LNCaP clone FGC (cell line): ENCODE measurements around the gene SOX5.

Experiments
- DNase-seq: peaks from one replicate; pipeline ENCODE4 v3.0.0-alpha.2; 2011; ENCODE audit warnings: low read depth
- H3K4me3 ChIP-seq: 2 replicates; pipeline ENCODE4 v1.5.1; 2011; ENCODE audit warnings: mild to moderate bottlenecking, low read depth, low read length, control low read depth
- TF ChIP-seq, protein P1 (sequence below): IDR thresholded peaks from 2 replicates; pipeline ENCODE4 v1.5.1; 2012; ENCODE audit warnings: mild to moderate bottlenecking; ENCODE audit not compliant: control insufficient read depth, insufficient read depth; ENCODE audit errors: extremely low read depth

The SOX5 gene

DNA sequence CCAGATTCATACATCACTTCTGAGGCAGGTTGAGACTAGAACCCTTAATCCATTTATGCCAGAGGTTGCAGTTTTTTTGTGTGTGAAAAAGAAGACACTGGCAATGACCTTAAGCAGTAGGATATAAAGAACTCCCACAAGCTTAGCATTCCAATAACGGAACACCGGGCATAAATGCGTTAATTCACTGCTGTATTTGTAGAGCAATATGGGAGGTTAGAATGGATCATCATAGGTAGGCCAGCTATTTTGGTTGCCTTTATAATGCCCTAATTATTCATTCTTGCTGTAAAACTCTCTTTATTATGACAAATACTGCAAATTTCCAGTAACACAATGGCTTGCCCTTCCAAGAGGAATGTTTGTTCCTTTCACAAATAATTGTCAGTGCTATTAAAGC, 322.7 kb downstream of the SOX5 start:
- H3K4me3 ChIP-seq, result no peak overlapping the region
- TF ChIP-seq, protein P1, sequence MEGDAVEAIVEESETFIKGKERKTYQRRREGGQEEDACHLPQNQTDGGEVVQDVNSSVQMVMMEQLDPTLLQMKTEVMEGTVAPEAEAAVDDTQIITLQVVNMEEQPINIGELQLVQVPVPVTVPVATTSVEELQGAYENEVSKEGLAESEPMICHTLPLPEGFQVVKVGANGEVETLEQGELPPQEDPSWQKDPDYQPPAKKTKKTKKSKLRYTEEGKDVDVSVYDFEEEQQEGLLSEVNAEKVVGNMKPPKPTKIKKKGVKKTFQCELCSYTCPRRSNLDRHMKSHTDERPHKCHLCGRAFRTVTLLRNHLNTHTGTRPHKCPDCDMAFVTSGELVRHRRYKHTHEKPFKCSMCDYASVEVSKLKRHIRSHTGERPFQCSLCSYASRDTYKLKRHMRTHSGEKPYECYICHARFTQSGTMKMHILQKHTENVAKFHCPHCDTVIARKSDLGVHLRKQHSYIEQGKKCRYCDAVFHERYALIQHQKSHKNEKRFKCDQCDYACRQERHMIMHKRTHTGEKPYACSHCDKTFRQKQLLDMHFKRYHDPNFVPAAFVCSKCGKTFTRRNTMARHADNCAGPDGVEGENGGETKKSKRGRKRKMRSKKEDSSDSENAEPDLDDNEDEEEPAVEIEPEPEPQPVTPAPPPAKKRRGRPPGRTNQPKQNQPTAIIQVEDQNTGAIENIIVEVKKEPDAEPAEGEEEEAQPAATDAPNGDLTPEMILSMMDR, result no peak
- DNase-seq, result no peak

DNA sequence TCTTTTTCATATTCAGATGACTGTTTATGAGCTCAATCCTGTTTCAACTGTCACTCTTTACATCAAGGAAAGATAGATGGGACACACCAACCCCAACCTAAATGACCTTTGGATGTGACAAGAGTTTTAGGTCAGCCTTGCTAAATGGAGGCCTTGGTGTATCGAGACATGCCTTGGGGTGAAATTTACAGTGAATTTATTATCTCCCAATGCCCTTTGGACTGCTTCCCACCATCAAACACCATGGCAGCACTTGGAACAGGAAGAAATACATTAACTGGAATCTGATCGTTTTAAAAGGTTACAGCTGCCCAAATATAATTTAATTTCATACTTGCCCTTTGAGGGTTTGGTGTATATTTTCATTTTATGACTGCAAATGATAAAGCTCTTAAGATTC, 327.6 kb downstream of the SOX5 start:
- no peak for DNase-seq
- no peak overlapping the region for H3K4me3 ChIP-seq
- TF ChIP-seq, protein P1, result no peak

DNA sequence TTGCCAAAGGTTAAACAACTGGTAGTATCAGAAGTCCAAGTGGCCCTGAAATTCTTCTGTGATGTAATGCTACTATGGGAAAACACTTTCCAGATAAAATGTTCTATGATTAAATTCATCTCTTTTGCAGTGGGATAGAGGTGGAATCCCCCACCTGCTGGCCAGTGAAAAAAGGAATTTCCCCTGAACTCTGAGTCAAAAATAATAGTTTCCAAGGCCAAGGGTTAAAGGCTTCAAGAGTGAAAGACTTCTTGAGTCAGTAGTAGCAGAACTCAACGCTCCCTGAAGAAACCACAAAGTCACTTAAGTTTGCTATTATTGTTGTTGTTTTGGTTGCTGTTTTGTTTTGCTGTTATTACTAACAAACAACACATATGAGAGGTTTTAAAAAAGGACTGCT, 330.8 kb downstream of the SOX5 start:
- DNase-seq, result no peak
- no peak overlapping the region for H3K4me3 ChIP-seq
- TF ChIP-seq, protein P1, result no peak

DNA sequence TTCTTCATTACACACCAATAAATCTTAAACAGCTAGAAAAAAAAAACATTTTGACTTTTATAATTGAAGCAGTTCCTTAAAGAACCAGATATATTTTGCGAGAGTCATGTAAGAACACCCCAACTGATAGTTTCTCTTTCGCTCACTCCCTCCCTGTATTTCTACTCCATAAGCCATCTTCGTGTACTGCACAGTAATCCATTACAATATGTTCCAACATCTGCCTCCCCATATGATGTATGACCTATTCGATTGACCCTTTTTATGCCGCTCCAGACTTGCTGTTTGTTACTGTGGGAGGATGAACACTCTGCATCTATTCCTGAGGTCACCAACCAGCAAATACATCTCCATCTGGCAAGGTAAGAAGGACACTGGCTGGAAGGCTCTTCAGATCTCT, 331.7 kb downstream of the SOX5 start:
- DNase-seq, result no peak
- H3K4me3 ChIP-seq, result no peak overlapping the region
- TF ChIP-seq, protein P1, result no peak

DNA sequence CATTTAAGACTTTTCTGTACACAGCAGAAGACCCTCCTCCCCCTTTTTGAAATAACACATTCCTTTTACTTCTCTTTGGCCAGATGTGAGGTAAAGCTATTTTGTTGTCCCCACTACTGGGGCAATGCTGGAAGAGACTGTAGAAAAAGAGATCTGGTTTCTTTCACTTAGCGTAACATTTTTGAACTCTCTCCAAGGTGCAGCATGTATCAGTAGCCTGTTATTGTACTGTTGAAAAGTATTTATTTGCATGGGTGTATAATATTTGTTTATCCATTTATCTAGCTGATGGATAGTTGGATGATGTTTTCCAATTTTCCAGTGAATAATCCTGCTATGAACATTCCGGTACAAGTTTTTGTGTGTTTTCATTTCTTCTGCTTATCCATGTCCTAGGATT, 335.2 kb downstream of the SOX5 start:
- no peak for DNase-seq
- TF ChIP-seq, protein P1, result no peak
- no peak overlapping the region for H3K4me3 ChIP-seq

DNA sequence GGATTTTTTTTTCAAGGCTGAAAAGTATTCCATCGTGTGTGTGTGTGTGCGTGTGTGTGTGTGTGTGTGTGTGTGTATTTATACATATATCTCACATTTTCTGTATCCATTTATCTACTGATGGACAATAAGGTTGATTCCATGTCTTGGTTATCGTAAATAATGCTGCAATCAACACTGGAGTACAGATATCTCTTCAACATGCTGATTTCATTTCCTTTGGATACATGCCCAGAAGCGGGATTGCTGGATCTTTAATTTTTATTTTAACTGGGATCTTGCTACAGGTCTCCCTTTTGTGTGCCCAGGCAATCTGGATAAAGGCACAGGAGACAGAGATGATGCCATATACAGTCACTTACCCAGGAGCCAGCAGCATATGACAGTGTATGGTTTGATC, 338.1 kb downstream of the SOX5 start:
- no peak overlapping the region for H3K4me3 ChIP-seq
- no peak for DNase-seq
- TF ChIP-seq, protein P1, result no peak

DNA sequence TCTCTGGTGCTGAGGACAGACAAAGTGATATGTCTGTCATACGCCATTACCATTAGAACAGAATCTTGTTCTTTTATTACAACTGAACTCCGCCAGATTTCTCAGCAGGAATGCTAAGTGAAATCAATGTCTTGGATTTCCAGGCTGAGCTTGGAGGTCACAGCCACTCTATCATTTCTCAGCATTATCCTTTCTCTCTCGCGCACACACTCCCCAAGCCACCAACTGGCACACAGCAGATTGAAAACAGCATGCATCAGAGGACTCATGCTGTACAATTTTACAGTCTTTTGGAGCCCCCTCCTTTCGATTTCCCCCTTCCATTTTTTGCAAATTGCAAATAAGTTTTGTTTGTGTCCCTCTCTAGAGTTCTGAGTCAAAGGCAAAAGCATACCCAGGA, 348.6 kb downstream of the SOX5 start:
- TF ChIP-seq, protein P1, result no peak

More for the DNA sequence above, 348.6 kb downstream of the SOX5 start:
- no peak for DNase-seq
- no peak overlapping the region for H3K4me3 ChIP-seq
